HEK293T (cell line): ENCODE measurements around the gene ALX1.

Experiments
- CTCF ChIA-PET: fragments of 350-600 bp; formaldehyde crosslinking; extraction: SDS; loops from one replicate; lab custom pipeline; 2021; ENCODE audit warnings: antibody characterized with exemption, inconsistent platforms; lab: Yijun Ruan, JAX
- POLR2A ChIA-PET: fragments of 350-600 bp; formaldehyde crosslinking; extraction: SDS; loops from one replicate; lab custom pipeline; 2020; ENCODE audit warnings: antibody characterized with exemption, inconsistent platforms; lab: Yijun Ruan, JAX
- DNase-seq: peaks from one replicate; pipeline ENCODE4 v3.0.0; 2012; ENCODE audit warnings: mixed read lengths; ENCODE audit errors: extremely low spot score
- ARNT ChIP-seq: fragments of 450-650 bp; IDR thresholded peaks from 2 replicates; pipeline ENCODE4 v1.6.1; 2017; ENCODE audit warnings: mild to moderate bottlenecking
- FOXA1 ChIP-seq: fragments of 450-650 bp; IDR thresholded peaks from 2 replicates; pipeline ENCODE4 v1.6.1; 2016; ENCODE audit warnings: mild to moderate bottlenecking
- FOXM1 ChIP-seq: fragments of 450-650 bp; IDR thresholded peaks from 2 replicates; pipeline ENCODE4 v1.6.1; 2017; ENCODE audit warnings: mild to moderate bottlenecking, borderline replicate concordance
- SP1 ChIP-seq: fragments of 450-650 bp; IDR thresholded peaks from 2 replicates; pipeline ENCODE4 v1.6.1; 2017
- SUZ12 ChIP-seq: fragments of 450-650 bp; IDR thresholded peaks from 2 replicates; pipeline ENCODE4 v1.6.1; 2016; ENCODE audit warnings: mild to moderate bottlenecking
- TARDBP ChIP-seq: fragments of 450-650 bp; IDR thresholded peaks from 2 replicates; pipeline ENCODE4 v1.6.1; 2016
- ZNF384 ChIP-seq: fragments of 450-650 bp; IDR thresholded peaks from 2 replicates; pipeline ENCODE4 v1.6.1; 2016
- TF ChIP-seq, protein P1 (sequence below): fragments of 450-650 bp; IDR thresholded peaks from 2 replicates; pipeline ENCODE4 v1.6.1; 2016

Gene ALX1

GRCh38 chr12:85350356-85350755 is 70.3 kb downstream of the ALX1 start:
- no peak for DNase-seq
- CTCF ChIA-PET = no interaction called here

More at GRCh38 chr12:85350356-85350755, 70.3 kb downstream of the ALX1 start:
- TF ChIP-seq FOXM1 (no peak), SUZ12 (no peak), TARDBP (no peak), FOXA1 (no peak), ZNF384 (peak; percentile 85), ARNT (no peak), SP1 (no peak)
- TF ChIP-seq, protein P1, sequence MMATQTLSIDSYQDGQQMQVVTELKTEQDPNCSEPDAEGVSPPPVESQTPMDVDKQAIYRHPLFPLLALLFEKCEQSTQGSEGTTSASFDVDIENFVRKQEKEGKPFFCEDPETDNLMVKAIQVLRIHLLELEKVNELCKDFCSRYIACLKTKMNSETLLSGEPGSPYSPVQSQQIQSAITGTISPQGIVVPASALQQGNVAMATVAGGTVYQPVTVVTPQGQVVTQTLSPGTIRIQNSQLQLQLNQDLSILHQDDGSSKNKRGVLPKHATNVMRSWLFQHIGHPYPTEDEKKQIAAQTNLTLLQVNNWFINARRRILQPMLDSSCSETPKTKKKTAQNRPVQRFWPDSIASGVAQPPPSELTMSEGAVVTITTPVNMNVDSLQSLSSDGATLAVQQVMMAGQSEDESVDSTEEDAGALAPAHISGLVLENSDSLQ = peak; percentile 87
- POLR2A ChIA-PET = interaction anchor here (0.6 kb wide), 1 partner anchor 69 kb away, joined by 3 read pairs; no protein-coding TSS in a partner anchor
